DMS53 treated with DMSO at 0.1 percent for 48 hours (cell line): Measurements from ENCODE around the gene SLC17A8.
"Not testable (repeated sequence)": the region's sequence is repeated elsewhere in the genome, so short reads cannot be mapped to it uniquely, and the experiment has no call there.

Experiments
- DNase-seq: peaks from one replicate; lab custom pipeline; 2025; ENCODE audit not compliant: unreplicated experiment; lab: John Stamatoyannopoulos, UW

SLC17A8 gene

GRCh38 chr12:100422646-100423045 lies 65.8 kb downstream of the SLC17A8 start:
- no peak for DNase-seq

- DNase-seq: no peak
Observed at GRCh38 chr12:100426145-100426544, 69.3 kb downstream of the SLC17A8 start.

GRCh38 chr12:100427078-100427477 lies 70.2 kb downstream of the SLC17A8 start:
- no peak for DNase-seq

GRCh38 chr12:100430251-100430650 lies 73.4 kb downstream of the SLC17A8 start:
- not testable (repeated sequence) for DNase-seq

GRCh38 chr12:100433701-100434100 lies 76.8 kb downstream of the SLC17A8 start:
- DNase-seq: no peak

GRCh38 chr12:100434177-100434576 lies 77.3 kb downstream of the SLC17A8 start:
- DNase-seq: no peak

GRCh38 chr12:100435957-100436356 lies 79.1 kb downstream of the SLC17A8 start:
- DNase-seq: no peak

- DNase-seq: no peak
Observed at GRCh38 chr12:100437038-100437841, 80.4 kb downstream of the SLC17A8 start.

GRCh38 chr12:100439797-100440196 lies 82.9 kb downstream of the SLC17A8 start:
- DNase-seq: no peak

- DNase-seq: no peak
Observed at GRCh38 chr12:100442403-100442802, 85.5 kb downstream of the SLC17A8 start.

- no peak for DNase-seq
Observed at GRCh38 chr12:100443434-100443833, 86.6 kb downstream of the SLC17A8 start.

- no peak for DNase-seq
Observed at GRCh38 chr12:100445081-100445481, 88.2 kb downstream of the SLC17A8 start.

- no peak for DNase-seq
Observed at GRCh38 chr12:100447381-100447780, 90.5 kb downstream of the SLC17A8 start.

- DNase-seq: no peak
Observed at GRCh38 chr12:100448656-100449055, 91.8 kb downstream of the SLC17A8 start.

- no peak for DNase-seq
Observed at GRCh38 chr12:100450735-100451134, 93.9 kb downstream of the SLC17A8 start.

GRCh38 chr12:100453951-100454350 lies 97.1 kb downstream of the SLC17A8 start:
- DNase-seq: no peak

- no peak for DNase-seq
Observed at GRCh38 chr12:100455896-100456295, 99.0 kb downstream of the SLC17A8 start.

- DNase-seq: no peak
Observed at GRCh38 chr12:100458191-100458590, 101.3 kb downstream of the SLC17A8 start.

GRCh38 chr12:100460702-100461101 lies 103.8 kb downstream of the SLC17A8 start:
- no peak for DNase-seq

GRCh38 chr12:100461330-100461973 lies 104.6 kb downstream of the SLC17A8 start:
- DNase-seq: no peak

GRCh38 chr12:100463661-100464060 lies 106.8 kb downstream of the SLC17A8 start:
- DNase-seq: no peak

- DNase-seq: no peak
Observed at GRCh38 chr12:100464529-100464928, 107.7 kb downstream of the SLC17A8 start.
